Measurements from ENCODE around the gene L1CAM.
A peak's percentile ranks its signal among the peaks of the same experiment; 100 is the strongest.

The L1CAM gene

GRCh38 chrX:153874085-153874365 is 11.9 kb downstream of the L1CAM start:
- no peak for TF ChIP-seq CTCF (IDR thresholded peaks at IDR 0.05; ENCODE audit: borderline replicate concordance, control extremely low read depth, extremely low read depth, insufficient read depth, missing control alignments)
- in situ Hi-C loops (cut with MboI; ENCODE audit: low sequenced_read_pairs, unreplicated experiment) = no loop called here
- no peak for DNase-seq (ENCODE audit: low spot score)

- no peak for TF ChIP-seq CTCF (IDR thresholded peaks at IDR 0.05; ENCODE audit: borderline replicate concordance, control extremely low read depth, extremely low read depth, insufficient read depth, missing control alignments)
- peak; percentile 24 for DNase-seq (ENCODE audit: low spot score)
- in situ Hi-C loops (cut with MboI; ENCODE audit: low sequenced_read_pairs, unreplicated experiment) = no loop called here
Measured at GRCh38 chrX:153873282-153874084, 12.5 kb downstream of the L1CAM start.

DNA sequence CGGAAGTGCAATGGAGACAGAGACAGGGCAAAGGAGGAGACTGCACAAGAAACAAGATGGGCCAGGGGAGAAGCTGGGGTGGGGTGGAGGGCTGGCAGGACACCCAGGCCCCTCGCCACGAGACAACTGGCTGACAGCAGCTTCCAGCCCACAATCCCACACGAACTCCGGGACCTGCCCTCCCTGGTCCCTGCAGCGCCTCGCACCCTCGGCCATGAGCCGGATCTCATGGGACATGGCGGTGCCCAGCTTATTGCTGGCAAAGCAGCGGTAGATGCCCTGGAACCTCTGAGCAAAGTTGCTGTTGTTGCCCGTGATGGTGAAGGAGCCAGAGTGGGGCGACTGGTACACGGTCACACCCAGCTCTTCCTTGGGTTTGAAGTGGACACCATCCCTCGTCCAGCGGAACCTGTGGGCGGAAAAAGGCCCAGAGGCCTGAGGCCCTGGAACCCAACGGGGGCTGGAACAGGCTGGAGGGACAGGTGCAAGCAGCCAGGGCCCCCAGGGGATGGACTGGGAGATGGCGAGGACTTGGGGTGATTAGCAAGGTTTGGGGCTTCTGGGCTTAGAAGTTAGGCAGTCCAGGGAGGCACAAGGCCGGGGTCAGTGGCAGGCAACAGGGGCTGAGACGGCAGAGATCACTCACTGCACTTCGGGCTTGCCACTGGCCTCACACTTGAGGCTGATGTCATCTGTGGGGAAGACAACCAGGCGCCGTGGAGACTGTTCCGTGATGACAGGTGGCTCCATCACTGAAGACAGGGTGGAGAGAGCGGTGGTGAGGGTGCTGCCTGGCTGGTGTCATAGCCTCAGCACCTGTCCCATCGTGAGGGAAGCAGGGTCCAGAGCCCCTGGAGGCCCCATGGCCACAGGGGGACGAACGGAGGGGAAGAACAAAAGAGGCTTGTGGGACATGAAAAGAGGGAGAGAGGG is 13.8 kb downstream of the L1CAM start:
- no peak for DNase-seq (ENCODE audit: low spot score)
- in situ Hi-C loops (cut with MboI; ENCODE audit: low sequenced_read_pairs, unreplicated experiment) = no loop called here
- no peak for TF ChIP-seq CTCF (IDR thresholded peaks at IDR 0.05; ENCODE audit: borderline replicate concordance, control extremely low read depth, extremely low read depth, insufficient read depth, missing control alignments)

GRCh38 chrX:153871451-153871850 is 14.5 kb downstream of the L1CAM start:
- no peak for DNase-seq (ENCODE audit: low spot score)
- in situ Hi-C loops (cut with MboI; ENCODE audit: low sequenced_read_pairs, unreplicated experiment) = no loop called here
- TF ChIP-seq CTCF (IDR thresholded peaks at IDR 0.05; ENCODE audit: borderline replicate concordance, control extremely low read depth, extremely low read depth, insufficient read depth, missing control alignments) = no peak

DNA sequence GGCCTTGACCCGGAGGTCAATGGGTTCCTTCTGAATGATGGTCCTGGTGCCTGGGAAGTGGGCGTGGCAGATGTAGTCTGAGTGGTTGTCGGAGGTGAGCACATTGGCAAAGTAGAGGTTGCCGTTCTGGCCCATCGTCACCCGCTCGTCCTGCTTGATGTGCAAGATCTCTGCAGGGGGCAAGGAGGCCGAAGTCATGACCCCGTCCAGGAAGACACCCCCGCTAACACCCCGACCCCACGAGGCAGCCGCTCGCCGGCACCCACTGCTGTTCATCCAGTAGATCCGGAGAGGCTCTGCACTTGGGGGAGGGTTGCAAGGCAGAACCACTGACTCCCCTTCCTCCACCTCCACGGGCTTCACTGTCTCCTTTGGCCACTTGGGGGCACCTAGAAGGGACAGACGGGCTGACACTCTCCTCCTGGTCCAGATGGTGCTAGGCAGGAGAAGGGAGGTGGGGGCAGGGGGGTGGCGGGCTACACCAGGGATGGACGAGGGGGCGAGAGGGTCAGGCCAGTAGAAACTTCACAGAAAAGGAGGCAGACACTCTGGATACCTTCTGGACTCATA is 15.1 kb downstream of the L1CAM start:
- TF ChIP-seq CTCF (IDR thresholded peaks at IDR 0.05; ENCODE audit: borderline replicate concordance, control extremely low read depth, extremely low read depth, insufficient read depth, missing control alignments) = no peak
- peak; percentile 23 for DNase-seq (ENCODE audit: low spot score)

DNA sequence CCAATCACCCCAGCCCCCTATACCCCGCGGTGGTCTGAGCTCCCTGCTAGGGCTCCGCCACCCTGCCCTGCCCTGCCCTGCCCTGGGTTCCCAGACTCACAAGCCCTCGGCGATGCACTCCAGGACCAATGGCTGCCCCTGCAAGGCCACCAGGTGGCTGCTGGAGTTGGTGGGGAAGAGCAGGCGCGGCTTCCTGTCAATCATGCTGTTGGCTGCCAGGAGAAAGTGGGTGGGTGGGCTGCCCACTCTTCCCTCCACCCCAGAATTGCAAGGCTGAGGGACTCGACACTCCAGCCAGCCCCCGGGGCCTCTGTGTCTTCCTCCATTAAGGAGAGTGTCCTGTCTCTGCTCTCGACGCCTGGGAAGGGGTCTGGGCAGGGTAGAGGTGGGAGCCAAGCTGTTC is 15.7 kb downstream of the L1CAM start:
- in situ Hi-C loops (cut with MboI; ENCODE audit: low sequenced_read_pairs, unreplicated experiment) = no loop called here
- DNase-seq (ENCODE audit: low spot score) = peak; percentile 18
- no peak for TF ChIP-seq CTCF (IDR thresholded peaks at IDR 0.05; ENCODE audit: borderline replicate concordance, control extremely low read depth, extremely low read depth, insufficient read depth, missing control alignments)

More for the DNA sequence above, 15.1 kb downstream of the L1CAM start:
- in situ Hi-C loops (cut with MboI; ENCODE audit: low sequenced_read_pairs, unreplicated experiment) = no loop called here
